Keratinocyte (primary cell): ENCODE measurements around the gene WDPCP. TPM values are rescaled to one million over a fixed set of nuclear protein-coding genes. Genes with fewer than 3 reads are reported as not detected.
"Not testable (repeated sequence)": the region's sequence is repeated elsewhere in the genome, so short reads cannot be mapped to it uniquely, and the experiment has no call there.

Source experiments
- DNase-seq: peaks from one replicate; pipeline ENCODE4 v3.0.0-alpha.2; 2011; ENCODE audit warnings: low read depth, missing footprints, low spot score
- FAIRE-seq: peaks from 2 replicates; lab custom pipeline; 2011; peaks lifted over from hg19 to GRCh38; lab: Jason Lieb, UNC
- H2AFZ ChIP-seq: 2 replicates; pipeline ENCODE4 v1.6.0; 2012; ENCODE audit warnings: low read length, control low read depth, inconsistent platforms; ENCODE audit not compliant: control insufficient read depth
- H3K27ac ChIP-seq: 2 replicates; pipeline ENCODE4 v1.5.1; 2011; ENCODE audit warnings: low read length; ENCODE audit not compliant: control insufficient read depth, insufficient read depth
- H3K27me3 ChIP-seq: 3 replicates; pipeline ENCODE4 v1.6.0; 2011; ENCODE audit warnings: low read length; ENCODE audit not compliant: control insufficient read depth, insufficient read depth; ENCODE audit errors: extremely low read depth
- H3K36me3 ChIP-seq, 2 experiments: 2 replicates in 1 of 2; 3 replicates in 1 of 2; pipeline ENCODE4 v1.5.1; 2011; ENCODE audit warnings: low read length in 2 of 2, mild to moderate bottlenecking in 1 of 2; ENCODE audit not compliant: control insufficient read depth in 2 of 2, insufficient read depth in 2 of 2; ENCODE audit errors: extremely low read depth in 1 of 2
- H3K4me1 ChIP-seq: 3 replicates; pipeline ENCODE4 v1.5.1; 2011; ENCODE audit warnings: low read length; ENCODE audit not compliant: control insufficient read depth, insufficient read depth; ENCODE audit errors: extremely low read depth
- H3K4me2 ChIP-seq: 3 replicates; pipeline ENCODE4 v1.6.0; 2011; ENCODE audit warnings: low read depth, low read length; ENCODE audit not compliant: control insufficient read depth, insufficient read depth; ENCODE audit errors: extremely low read depth
- H3K4me3 ChIP-seq, 3 experiments: fragments of 200-600 bp in 1 of 3; sonication (generic) in 1 of 3; 2 replicates in 2 of 3; 3 replicates in 1 of 3; pipeline ENCODE4 v1.5.1; 2011 to 2016; ENCODE audit warnings: low read length in 3 of 3, mild to moderate bottlenecking in 3 of 3, control low read depth in 2 of 3, inconsistent platforms in 1 of 3, low read depth in 1 of 3, mixed read lengths in 1 of 3, mixed run types in 1 of 3, moderate library complexity in 1 of 3; ENCODE audit not compliant: control insufficient read depth in 2 of 3, insufficient read depth in 2 of 3; ENCODE audit errors: extremely low read depth in 1 of 3
- H3K79me2 ChIP-seq: 2 replicates; pipeline ENCODE4 v1.6.0; 2012; ENCODE audit warnings: low read length; ENCODE audit not compliant: control insufficient read depth, insufficient read depth
- H3K9ac ChIP-seq: 3 replicates; pipeline ENCODE4 v1.6.0; 2011; ENCODE audit warnings: low read length; ENCODE audit not compliant: control insufficient read depth, insufficient read depth; ENCODE audit errors: extremely low read depth
- H3K9me1 ChIP-seq: 3 replicates; pipeline ENCODE4 v1.6.0; 2011; ENCODE audit warnings: low read length; ENCODE audit not compliant: control insufficient read depth, insufficient read depth; ENCODE audit errors: extremely low read depth
- H3K9me3 ChIP-seq: 2 replicates; pipeline ENCODE4 v1.5.1; 2012; ENCODE audit warnings: low read depth, low read length; ENCODE audit not compliant: control insufficient read depth
- H4K20me1 ChIP-seq: 3 replicates; pipeline ENCODE4 v1.6.0; 2011; ENCODE audit warnings: low read length; ENCODE audit not compliant: control insufficient read depth, insufficient read depth; ENCODE audit errors: extremely low read depth
- EZH2 ChIP-seq: IDR thresholded peaks from one replicate; pipeline ENCODE4 v1.6.1; 2012; ENCODE audit warnings: inconsistent platforms, mild to moderate bottlenecking, low read length, moderate library complexity
- dilution Hi-C: fragments of 300-500 bp; cut with MboI; formaldehyde crosslinking; loops from one replicate; pipeline ENCODE4 v1.7.0; 2020; ENCODE audit warnings: low sequenced_read_pairs; ENCODE audit not compliant: extremely low pct_ligation_motif_present
- polyA plus RNA-seq, 5 experiments: library from polyadenylated mRNA; depleted of rRNA in 3 of 5; stranded (reverse) in 3 of 5; stranded (forward) in 1 of 5; unstranded in 1 of 5; fragments of >200 nt; gene quantifications; 1 replicate in 1 of 5; 2 replicates in 3 of 5; 3 replicates in 1 of 5; pipeline versions ENCODE4 v1.2.1 to v1.2.3, GENCODE V29; 2011 to 2012; ENCODE audit warnings: missing spikeins in 2 of 5, low read depth in 1 of 5, low replicate concordance in 1 of 5
- TF ChIP-seq, protein P1 (sequence below), 3 experiments: IDR thresholded peaks in 1 of 3; conservative IDR thresholded peaks in 1 of 3; optimal IDR thresholded peaks in 1 of 3; 2 replicates in 2 of 3; 3 replicates in 1 of 3; pipeline versions ENCODE3 to v1.5.1; 2011; ENCODE audit warnings: low read length in 3 of 3, mild to moderate bottlenecking in 3 of 3, moderate library complexity in 2 of 3, control low read depth in 1 of 3, inconsistent platforms in 1 of 3; ENCODE audit not compliant: insufficient read depth in 2 of 3; ENCODE audit errors: extremely low read depth in 1 of 3

The WDPCP gene
- polyA plus RNA-seq, 1 donor (not counting 4 experiments of a cell fraction or from before 2014, with no cell fraction given): 2.9 TPM

DNA sequence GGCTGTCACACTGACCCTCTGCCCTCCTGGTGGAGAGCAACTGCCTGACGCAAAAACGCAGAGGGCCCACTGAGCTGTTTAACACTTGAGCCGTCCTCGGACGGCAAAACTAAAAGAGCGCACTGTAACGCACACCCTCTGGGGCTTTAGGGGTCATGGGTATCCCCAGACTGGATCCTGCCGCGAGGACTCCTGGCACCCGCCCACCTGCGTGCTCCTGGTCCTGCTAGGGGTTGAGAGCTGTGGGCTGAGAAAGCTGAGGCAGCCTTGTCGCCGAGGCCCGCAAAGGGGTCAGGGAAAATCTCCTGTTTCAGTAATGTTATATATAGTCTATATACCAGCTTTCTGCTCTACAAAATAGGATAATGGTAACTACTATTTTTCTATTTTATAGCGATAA is 39.6 kb upstream of the WDPCP start:
- Histone ChIP-seq H3K4me2 (no peak overlapping the region), H3K27me3 (no peaks in the 10 kb centered on the region), H3K9me1 (no peaks in the 10 kb centered on the region), H3K9me3 (no peaks in the 10 kb centered on the region), H3K4me1 (no peaks in the 10 kb centered on the region), H3K4me3 (no peak overlapping the region), H3K9ac (no peak overlapping the region), H3K36me3 (no peaks in the 10 kb centered on the region), H2AFZ (no peak overlapping the region), H3K79me2 (no peaks in the 10 kb centered on the region), H4K20me1 (no peaks in the 10 kb centered on the region), H3K27ac (no peak overlapping the region)
- no peak for FAIRE-seq
- dilution Hi-C loops: no loop called here
- no peak for TF ChIP-seq EZH2
- TF ChIP-seq, protein P1, sequence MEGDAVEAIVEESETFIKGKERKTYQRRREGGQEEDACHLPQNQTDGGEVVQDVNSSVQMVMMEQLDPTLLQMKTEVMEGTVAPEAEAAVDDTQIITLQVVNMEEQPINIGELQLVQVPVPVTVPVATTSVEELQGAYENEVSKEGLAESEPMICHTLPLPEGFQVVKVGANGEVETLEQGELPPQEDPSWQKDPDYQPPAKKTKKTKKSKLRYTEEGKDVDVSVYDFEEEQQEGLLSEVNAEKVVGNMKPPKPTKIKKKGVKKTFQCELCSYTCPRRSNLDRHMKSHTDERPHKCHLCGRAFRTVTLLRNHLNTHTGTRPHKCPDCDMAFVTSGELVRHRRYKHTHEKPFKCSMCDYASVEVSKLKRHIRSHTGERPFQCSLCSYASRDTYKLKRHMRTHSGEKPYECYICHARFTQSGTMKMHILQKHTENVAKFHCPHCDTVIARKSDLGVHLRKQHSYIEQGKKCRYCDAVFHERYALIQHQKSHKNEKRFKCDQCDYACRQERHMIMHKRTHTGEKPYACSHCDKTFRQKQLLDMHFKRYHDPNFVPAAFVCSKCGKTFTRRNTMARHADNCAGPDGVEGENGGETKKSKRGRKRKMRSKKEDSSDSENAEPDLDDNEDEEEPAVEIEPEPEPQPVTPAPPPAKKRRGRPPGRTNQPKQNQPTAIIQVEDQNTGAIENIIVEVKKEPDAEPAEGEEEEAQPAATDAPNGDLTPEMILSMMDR (optimal IDR thresholded peaks at IDR 0.05 in 1 of 3, IDR thresholded peaks at IDR 0.05 in 1 of 3, conservative IDR thresholded peaks at IDR 0.05 in 1 of 3; ENCODE audit: extremely low read depth in 1 of 3, insufficient read depth in 2 of 3, low read length in 3 of 3): no peak
- no peak for DNase-seq

DNA sequence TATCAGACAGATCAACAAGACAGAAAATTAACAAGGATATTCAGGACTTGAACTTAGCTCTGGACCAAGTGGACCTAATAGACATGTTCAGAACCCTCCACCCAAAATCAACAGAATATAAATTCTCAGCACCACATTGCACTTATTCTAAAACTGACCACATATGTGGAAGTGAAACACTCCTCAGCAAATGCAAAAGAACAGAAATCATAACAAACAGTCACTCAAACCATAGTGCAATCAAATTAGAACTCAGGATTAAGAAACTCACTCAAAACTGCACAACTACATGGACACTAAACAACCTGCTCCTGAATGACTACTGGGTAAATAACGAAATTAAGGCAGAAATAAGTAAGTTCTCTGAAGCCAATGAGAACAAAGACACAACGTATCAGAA is 35.5 kb upstream of the WDPCP start:
- FAIRE-seq, dilution Hi-C loops: not testable (repeated sequence)

DNA sequence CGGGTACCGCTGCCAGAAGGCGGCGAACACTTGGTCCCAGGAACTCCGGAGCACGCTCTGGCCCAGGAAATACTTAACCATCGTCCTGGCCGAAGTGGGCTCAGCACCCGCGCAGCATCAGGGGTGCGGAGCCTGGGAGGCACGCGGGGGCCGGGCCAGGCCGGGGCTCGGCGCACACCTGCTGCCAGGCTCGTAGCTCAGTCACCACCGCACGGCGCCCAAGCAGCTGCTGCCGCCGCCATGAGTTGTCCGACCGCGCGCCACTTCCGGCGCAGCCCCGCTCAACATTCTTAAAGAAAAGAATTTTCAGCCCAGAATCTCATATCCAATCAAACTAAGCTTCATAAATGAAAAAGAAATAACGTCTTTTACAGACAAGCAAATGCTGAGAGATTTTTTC is 34.5 kb upstream of the WDPCP start:
- DNase-seq: no peak
- H3K36me3 ChIP-seq: no peaks in the 10 kb centered on the region
- H3K9me1 ChIP-seq: no peaks in the 10 kb centered on the region
- no peak overlapping the region for H3K4me3 ChIP-seq
- no peak overlapping the region for H3K9ac ChIP-seq
- H3K27me3 ChIP-seq: no peaks in the 10 kb centered on the region
- no peak overlapping the region for H3K27ac ChIP-seq
- H3K79me2 ChIP-seq: no peaks in the 10 kb centered on the region
- dilution Hi-C loops: no loop called here
- TF ChIP-seq, protein P1 (optimal IDR thresholded peaks at IDR 0.05 in 1 of 3, IDR thresholded peaks at IDR 0.05 in 1 of 3, conservative IDR thresholded peaks at IDR 0.05 in 1 of 3; ENCODE audit: extremely low read depth in 1 of 3, insufficient read depth in 2 of 3, low read length in 3 of 3): no peak
- no peak overlapping the region for H2AFZ ChIP-seq
- H3K4me1 ChIP-seq: no peaks in the 10 kb centered on the region
- H3K4me2 ChIP-seq: no peak overlapping the region
- FAIRE-seq: no peak
- H3K9me3 ChIP-seq: no peaks in the 10 kb centered on the region
- no peaks in the 10 kb centered on the region for H4K20me1 ChIP-seq

More for the DNA sequence above, 35.5 kb upstream of the WDPCP start:
- H3K27ac ChIP-seq, H4K20me1 ChIP-seq, H3K4me2 ChIP-seq, H3K4me3 ChIP-seq, H3K27me3 ChIP-seq, H3K4me1 ChIP-seq, H3K9me3 ChIP-seq, H3K36me3 ChIP-seq, H3K9ac ChIP-seq, H2AFZ ChIP-seq, H3K9me1 ChIP-seq, H3K79me2 ChIP-seq, DNase-seq: not testable (repeated sequence)
